Astrocyte of the cerebellum (primary cell): ENCODE results near the gene ANKRD29.
"Not testable (repeated sequence)": the region's sequence is repeated elsewhere in the genome, so short reads cannot be mapped to it uniquely, and the experiment has no call there.

ENCODE experiments used
- DNase-seq: peaks from one replicate; pipeline ENCODE4 v3.0.0-alpha.2; 2011; ENCODE audit warnings: low read depth
- H3K4me3 ChIP-seq: 2 replicates; pipeline ENCODE4 v1.5.1; 2011; ENCODE audit warnings: mild to moderate bottlenecking, low read depth, low read length, moderate library complexity
- in situ Hi-C: cut with HindIII; loops from 2 replicates; pipeline ENCODE4 v1.10.0; 2017; ENCODE audit warnings: low sequenced_read_pairs
- TF ChIP-seq, protein P1 (sequence below): IDR thresholded peaks from 2 replicates; pipeline ENCODE4 v1.5.1; 2012; ENCODE audit warnings: low read length, low read depth, moderate library complexity, mild to moderate bottlenecking; ENCODE audit errors: missing control alignments

ANKRD29 gene

DNA sequence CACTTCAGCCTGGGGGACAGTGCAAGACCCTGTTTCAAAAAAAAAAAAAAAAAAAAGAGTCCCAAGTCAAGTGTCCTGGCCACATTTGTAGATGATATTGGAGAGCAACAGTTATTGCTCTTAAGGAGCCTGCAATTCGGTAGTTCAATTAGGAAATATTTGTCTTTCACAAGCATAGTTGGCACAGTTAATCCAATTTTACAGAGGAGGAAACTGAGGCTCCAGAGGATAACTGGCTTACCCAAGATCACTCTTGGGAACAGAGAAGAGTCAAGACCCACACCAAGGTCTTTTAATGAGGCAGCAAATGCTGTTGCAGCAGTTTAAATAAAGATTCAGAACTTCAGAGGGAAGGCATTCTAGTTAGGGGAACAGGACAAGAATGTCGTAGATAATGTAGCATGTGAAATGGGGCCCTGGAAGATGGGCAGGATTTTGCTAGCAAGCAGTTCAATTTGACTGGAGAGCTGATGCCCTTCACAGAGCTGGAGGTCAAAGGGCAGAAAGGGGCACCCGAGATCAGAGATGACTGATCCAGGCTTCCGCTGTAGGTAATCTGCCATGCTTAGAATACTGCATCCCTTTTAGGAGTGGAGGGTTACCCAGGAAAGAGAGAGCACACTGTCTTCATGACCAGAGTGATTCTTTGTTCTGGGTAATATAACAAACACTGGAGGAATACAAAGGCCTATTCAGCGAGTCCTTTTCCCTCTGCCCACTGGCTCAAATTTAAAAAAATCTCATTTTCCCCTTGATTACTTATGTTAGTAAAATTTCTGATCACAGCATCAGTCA is 79.4 kb downstream of the ANKRD29 start:
- in situ Hi-C loops, result no loop called here
- no peak overlapping the region for H3K4me3 ChIP-seq
- TF ChIP-seq, protein P1, sequence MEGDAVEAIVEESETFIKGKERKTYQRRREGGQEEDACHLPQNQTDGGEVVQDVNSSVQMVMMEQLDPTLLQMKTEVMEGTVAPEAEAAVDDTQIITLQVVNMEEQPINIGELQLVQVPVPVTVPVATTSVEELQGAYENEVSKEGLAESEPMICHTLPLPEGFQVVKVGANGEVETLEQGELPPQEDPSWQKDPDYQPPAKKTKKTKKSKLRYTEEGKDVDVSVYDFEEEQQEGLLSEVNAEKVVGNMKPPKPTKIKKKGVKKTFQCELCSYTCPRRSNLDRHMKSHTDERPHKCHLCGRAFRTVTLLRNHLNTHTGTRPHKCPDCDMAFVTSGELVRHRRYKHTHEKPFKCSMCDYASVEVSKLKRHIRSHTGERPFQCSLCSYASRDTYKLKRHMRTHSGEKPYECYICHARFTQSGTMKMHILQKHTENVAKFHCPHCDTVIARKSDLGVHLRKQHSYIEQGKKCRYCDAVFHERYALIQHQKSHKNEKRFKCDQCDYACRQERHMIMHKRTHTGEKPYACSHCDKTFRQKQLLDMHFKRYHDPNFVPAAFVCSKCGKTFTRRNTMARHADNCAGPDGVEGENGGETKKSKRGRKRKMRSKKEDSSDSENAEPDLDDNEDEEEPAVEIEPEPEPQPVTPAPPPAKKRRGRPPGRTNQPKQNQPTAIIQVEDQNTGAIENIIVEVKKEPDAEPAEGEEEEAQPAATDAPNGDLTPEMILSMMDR, result no peak
- no peak for DNase-seq

DNA sequence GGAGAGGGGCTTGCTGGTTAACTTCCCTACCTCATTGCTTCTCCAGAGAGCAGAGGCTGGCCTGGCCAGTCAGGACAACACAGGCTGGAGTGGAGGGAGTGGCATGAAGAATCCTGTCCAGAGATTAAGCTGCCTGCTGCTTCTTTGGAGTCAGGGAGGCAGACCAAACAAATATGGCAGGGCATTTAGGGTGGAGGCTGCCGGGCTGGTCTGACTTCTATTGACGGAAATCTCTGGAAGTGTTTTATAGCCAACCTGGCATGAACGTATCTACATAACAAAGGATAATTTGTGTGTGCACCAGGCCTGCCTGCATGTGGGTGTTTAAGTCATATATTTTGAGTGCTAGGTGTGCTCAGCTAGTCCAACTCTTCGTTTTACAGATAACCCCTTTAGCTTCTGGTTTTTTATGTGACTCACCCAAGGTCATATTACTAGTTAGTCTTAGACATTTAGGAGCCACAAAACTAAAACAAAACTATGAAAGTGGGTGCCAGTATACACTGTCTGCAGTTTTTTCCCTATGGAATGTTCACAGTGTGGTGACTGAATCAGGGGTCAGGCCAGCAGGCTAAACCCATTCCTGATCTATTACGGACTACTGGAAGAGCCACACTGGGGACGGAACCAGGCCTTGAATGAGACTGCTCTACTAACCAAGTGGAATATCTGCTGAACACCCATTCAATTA is 81.9 kb downstream of the ANKRD29 start:
- DNase-seq, result no peak

GRCh38 chr18:23578891-23579653 is 83.6 kb downstream of the ANKRD29 start:
- H3K4me3 ChIP-seq, result no peak overlapping the region
- in situ Hi-C loops, result no loop called here
- no peak for DNase-seq
- TF ChIP-seq, protein P1, result no peak

More for the DNA sequence above, 81.9 kb downstream of the ANKRD29 start:
- no peak overlapping the region for H3K4me3 ChIP-seq
- in situ Hi-C loops, result no loop called here
- TF ChIP-seq, protein P1, result no peak

GRCh38 chr18:23578067-23578701 is 84.5 kb downstream of the ANKRD29 start:
- TF ChIP-seq, protein P1, result no peak
- no peak overlapping the region for H3K4me3 ChIP-seq
- DNase-seq, result no peak
- in situ Hi-C loops, result no loop called here

DNA sequence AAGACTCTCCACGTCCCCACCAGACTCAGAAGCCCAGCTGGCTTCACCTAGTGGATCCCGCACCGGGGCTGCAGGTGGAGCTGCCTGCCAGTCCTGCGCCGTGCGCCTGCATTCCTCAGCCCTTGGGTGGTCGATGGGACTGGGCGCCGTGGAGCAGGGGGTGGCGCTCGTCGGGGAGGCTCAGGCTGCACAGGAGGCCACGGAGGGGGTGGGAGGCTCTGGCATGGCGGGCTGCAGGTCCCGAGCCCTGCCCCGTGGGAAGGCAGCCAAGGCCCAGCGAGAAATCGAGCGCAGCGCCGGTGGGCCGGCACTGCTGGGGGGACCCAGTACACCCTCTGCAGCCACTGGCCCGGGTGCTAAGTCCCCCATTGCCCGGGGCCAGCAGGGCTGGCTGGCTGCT is 85.2 kb downstream of the ANKRD29 start:
- in situ Hi-C loops, H3K4me3 ChIP-seq, DNase-seq: not testable (repeated sequence)

DNA sequence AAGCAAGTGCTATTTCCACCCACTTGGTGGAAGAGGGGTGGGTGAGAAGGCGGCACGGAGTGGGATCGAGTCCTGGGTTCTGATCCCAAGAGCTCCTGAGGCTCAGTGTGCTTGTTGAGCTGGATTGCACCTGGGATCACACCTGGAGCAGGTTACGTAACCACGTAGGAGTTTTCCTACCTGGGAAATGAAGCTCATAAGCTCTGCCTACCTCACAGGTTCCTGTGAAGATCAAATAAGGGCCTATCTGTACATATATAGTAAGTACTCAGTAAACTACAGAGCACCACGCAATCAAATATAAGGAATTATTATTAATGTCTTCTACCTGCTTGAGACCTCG is 87.4 kb downstream of the ANKRD29 start:
- H3K4me3 ChIP-seq, result no peak overlapping the region
- in situ Hi-C loops, result no loop called here
- TF ChIP-seq, protein P1, result no peak
- no peak for DNase-seq
